ENCODE data around the gene SLC66A2. TPM values are rescaled to one million over a fixed set of nuclear protein-coding genes. Genes with fewer than 3 reads are reported as not detected.

The SLC66A2 gene
- total RNA-seq, 2 donors from 2014 or later: 39.1 to 51.2 TPM

GRCh38 chr18:79901665-79902064 lies 49.8 kb downstream of the SLC66A2 start:
- Histone ChIP-seq H3K27me3 (replicated peaks; ENCODE audit: insufficient read depth) (no peaks in the 10 kb centered on the region), H3K9me3 (peaks cover 20% of the 10 kb centered on the region), H3K4me1 (ENCODE audit: control insufficient read depth in 1 of 2, low read depth in 2 of 2) (no peaks in the 10 kb centered on the region), H3K4me3 (no peak overlapping the region), H3K36me3 (peaks cover 11% of the 10 kb centered on the region), H3K27ac (no peak overlapping the region)
- DNase-seq (ENCODE audit: low spot score): no peak
- TF ChIP-seq CTCF (IDR thresholded peaks at IDR 0.05): no peak
- ATAC-seq (ENCODE audit: insufficient number of reproducible peaks, low FRiP score, low read depth): no peak

- H3K27ac ChIP-seq: no peak overlapping the region
- no peaks in the 10 kb centered on the region for H3K27me3 ChIP-seq (replicated peaks; ENCODE audit: insufficient read depth)
- DNase-seq (ENCODE audit: low spot score) (no peak), ATAC-seq (ENCODE audit: insufficient number of reproducible peaks, low FRiP score, low read depth) (no peak)
- peaks cover 11% of the 10 kb centered on the region for H3K36me3 ChIP-seq
- H3K9me3 ChIP-seq: peaks cover 28% of the 10 kb centered on the region
- TF ChIP-seq CTCF (IDR thresholded peaks at IDR 0.05): no peak
- H3K4me1 ChIP-seq (ENCODE audit: control insufficient read depth in 1 of 2, low read depth in 2 of 2): no peaks in the 10 kb centered on the region
- H3K4me3 ChIP-seq: no peak overlapping the region
These were observed 50.6 kb downstream of the SLC66A2 start for GRCh38 chr18:79900610-79901570.

- peaks cover 38% of the 10 kb centered on the region for H3K9me3 ChIP-seq
These were observed 51.6 kb downstream of the SLC66A2 start for GRCh38 chr18:79899609-79900445.

GRCh38 chr18:79898952-79899608 lies 52.4 kb downstream of the SLC66A2 start:
- Histone ChIP-seq H3K9me3 (peaks cover 40% of the 10 kb centered on the region), H3K4me1 (ENCODE audit: control insufficient read depth in 1 of 2, low read depth in 2 of 2) (no peaks in the 10 kb centered on the region), H3K36me3 (peaks cover 10% of the 10 kb centered on the region), H3K27me3 (replicated peaks; ENCODE audit: insufficient read depth) (no peaks in the 10 kb centered on the region), H3K27ac (no peak overlapping the region), H3K4me3 (no peak overlapping the region)
- DNase-seq (ENCODE audit: low spot score): no peak
- ATAC-seq (ENCODE audit: insufficient number of reproducible peaks, low FRiP score, low read depth): no peak
- no peak for TF ChIP-seq CTCF (IDR thresholded peaks at IDR 0.05)

More at GRCh38 chr18:79899609-79900445, 51.6 kb downstream of the SLC66A2 start:
- no peaks in the 10 kb centered on the region for H3K27me3 ChIP-seq (replicated peaks; ENCODE audit: insufficient read depth)
- ATAC-seq (ENCODE audit: insufficient number of reproducible peaks, low FRiP score, low read depth) (no peak), DNase-seq (ENCODE audit: low spot score) (no peak)
- no peaks in the 10 kb centered on the region for H3K4me1 ChIP-seq (ENCODE audit: control insufficient read depth in 1 of 2, low read depth in 2 of 2)
- H3K27ac ChIP-seq: no peak overlapping the region
- H3K36me3 ChIP-seq: peaks cover 11% of the 10 kb centered on the region
- TF ChIP-seq CTCF (IDR thresholded peaks at IDR 0.05): no peak
- H3K4me3 ChIP-seq: no peak overlapping the region

Data from thoracic aorta (tissue), 2 donors.